Mesendoderm (in vitro differentiated cells): ENCODE measurements around the gene RNASEH2C.
A peak's percentile ranks its signal among the peaks of the same experiment; 100 is the strongest.

ENCODE experiments used
- DNase-seq: peaks from one replicate; pipeline ENCODE4 v3.0.0; 2013
- H2AK5ac ChIP-seq: 2 replicates; pipeline ENCODE4 v1.6.1; 2013; ENCODE audit warnings: low read length, inconsistent platforms
- H2BK120ac ChIP-seq: 2 replicates; pipeline ENCODE4 v1.6.1; 2013; ENCODE audit warnings: low read depth, mild to moderate bottlenecking, low read length, moderate library complexity, mixed read lengths
- H2BK15ac ChIP-seq: replicated peaks from 2 replicates; pipeline ENCODE4 v1.6.1; 2013; ENCODE audit warnings: low read depth, mild to moderate bottlenecking, moderate library complexity
- H2BK5ac ChIP-seq: 2 replicates; pipeline ENCODE4 v1.6.1; 2013; ENCODE audit warnings: low read length, inconsistent platforms
- H3K18ac ChIP-seq: 2 replicates; pipeline ENCODE4 v1.6.1; 2013; ENCODE audit warnings: mild to moderate bottlenecking, low read length, mixed read lengths
- H3K23ac ChIP-seq: one replicate; pipeline ENCODE4 v1.6.1; 2013; ENCODE audit warnings: low read length
- H3K27ac ChIP-seq: 2 replicates; pipeline ENCODE4 v1.5.1; 2013; ENCODE audit warnings: low read depth, mild to moderate bottlenecking, inconsistent platforms, low read length, moderate library complexity
- H3K27me3 ChIP-seq: 2 replicates; pipeline ENCODE4 v1.6.1; 2013; ENCODE audit warnings: low read length, control low read depth, mild to moderate bottlenecking, inconsistent platforms; ENCODE audit not compliant: insufficient read depth, poor library complexity
- H3K36me3 ChIP-seq: 2 replicates; pipeline ENCODE4 v1.6.1; 2013; ENCODE audit warnings: low read length, inconsistent platforms; ENCODE audit not compliant: control insufficient read depth, insufficient read depth
- H3K4ac ChIP-seq: one replicate; pipeline ENCODE4 v1.6.1; 2013; ENCODE audit warnings: low read depth, mild to moderate bottlenecking, low read length, moderate library complexity
- H3K4me1 ChIP-seq: 2 replicates; pipeline ENCODE4 v1.6.1; 2013; ENCODE audit warnings: low read depth, low read length, inconsistent platforms; ENCODE audit not compliant: control insufficient read depth
- H3K4me2 ChIP-seq: 2 replicates; pipeline ENCODE4 v1.6.1; 2013; ENCODE audit warnings: low read length
- H3K4me3 ChIP-seq: 2 replicates; pipeline ENCODE4 v1.5.1; 2013; ENCODE audit warnings: mild to moderate bottlenecking, low read length
- H3K56ac ChIP-seq: one replicate; pipeline ENCODE4 v1.6.1; 2013; ENCODE audit warnings: low read length
- H3K79me1 ChIP-seq: 2 replicates; pipeline ENCODE4 v1.6.1; 2013; ENCODE audit warnings: low read length, inconsistent platforms
- H3K79me2 ChIP-seq: 2 replicates; pipeline ENCODE4 v1.6.1; 2013; ENCODE audit warnings: mild to moderate bottlenecking, low read length; ENCODE audit not compliant: control insufficient read depth, insufficient read depth
- H3K9ac ChIP-seq: 2 replicates; pipeline ENCODE4 v1.6.1; 2013; ENCODE audit warnings: low read length, inconsistent platforms
- H4K5ac ChIP-seq: one replicate; pipeline ENCODE4 v1.6.1; 2013; ENCODE audit warnings: low read length
- H4K8ac ChIP-seq: one replicate; pipeline ENCODE4 v1.6.1; 2013; ENCODE audit warnings: low read depth, mild to moderate bottlenecking, control low read depth, low read length, moderate library complexity
- WGBS: extraction: QIAGEN DNeasy Blood & Tissue Kit; methylation state at CpG from one replicate; pipeline ENCODE4 v1.1.7; 2013; ENCODE audit warnings: low lambda C conversion rate, missing lambda C conversion rate; ENCODE audit not compliant: insufficient coverage; ENCODE audit errors: extremely low coverage; 5-methylcytosine and 5-hydroxymethylcytosine counted together

Gene RNASEH2C

GRCh38 chr11:65716774-65717405 is 3.7 kb downstream of the RNASEH2C start:
- Histone ChIP-seq H3K4me3 (no peak overlapping the region), H3K56ac (no peak overlapping the region), H2AK5ac (no peak overlapping the region), H3K18ac (no peak overlapping the region), H3K4me1 (no peaks in the 10 kb centered on the region), H3K79me1 (peaks cover 15% of the 10 kb centered on the region), H3K4me2 (no peak overlapping the region), H3K9ac (no peak overlapping the region), H3K27me3 (no peaks in the 10 kb centered on the region), H3K79me2 (peaks cover 9% of the 10 kb centered on the region), H4K5ac (no peak overlapping the region), H2BK15ac (no peak overlapping the region), H2BK5ac (no peak overlapping the region), H2BK120ac (no peak overlapping the region), H3K27ac (no peak overlapping the region), H3K36me3 (peaks cover 14% of the 10 kb centered on the region), H3K4ac (no peak overlapping the region), H4K8ac (no peak overlapping the region), H3K23ac (no peak overlapping the region)
- no CpG with 5 or more reads among the region's 14 CpGs for WGBS
- DNase-seq = no peak

GRCh38 chr11:65716302-65716701 is 4.3 kb downstream of the RNASEH2C start:
- H3K27ac ChIP-seq = no peak overlapping the region
- H2BK15ac ChIP-seq = no peak overlapping the region
- H3K9ac ChIP-seq = no peak overlapping the region
- no peaks in the 10 kb centered on the region for H3K27me3 ChIP-seq
- peaks cover 15% of the 10 kb centered on the region for H3K79me1 ChIP-seq
- H3K36me3 ChIP-seq = peaks cover 14% of the 10 kb centered on the region
- H4K8ac ChIP-seq = no peak overlapping the region
- no peak overlapping the region for H2AK5ac ChIP-seq
- H2BK120ac ChIP-seq = no peak overlapping the region
- no peaks in the 10 kb centered on the region for H3K4me1 ChIP-seq
- DNase-seq = no peak
- no peak overlapping the region for H3K4me3 ChIP-seq
- no CpG with 5 or more reads among the region's 7 CpGs for WGBS
- no peak overlapping the region for H3K56ac ChIP-seq
- no peak overlapping the region for H3K4me2 ChIP-seq
- H3K18ac ChIP-seq = no peak overlapping the region
- no peak overlapping the region for H2BK5ac ChIP-seq
- H3K23ac ChIP-seq = no peak overlapping the region
- peaks cover 9% of the 10 kb centered on the region for H3K79me2 ChIP-seq
- H3K4ac ChIP-seq = no peak overlapping the region
- H4K5ac ChIP-seq = no peak overlapping the region

- H3K18ac ChIP-seq = no peak overlapping the region
- no peak overlapping the region for H4K8ac ChIP-seq
- H3K23ac ChIP-seq = no peak overlapping the region
- H2BK5ac ChIP-seq = no peak overlapping the region
- H3K27me3 ChIP-seq = no peaks in the 10 kb centered on the region
- no peak overlapping the region for H3K56ac ChIP-seq
- peaks cover 10% of the 10 kb centered on the region for H3K79me1 ChIP-seq
- H3K36me3 ChIP-seq = peaks cover 14% of the 10 kb centered on the region
- H3K4ac ChIP-seq = no peak overlapping the region
- no CpG with 5 or more reads among the region's 16 CpGs for WGBS
- H3K4me3 ChIP-seq = no peak overlapping the region
- no peak for DNase-seq
- no peak overlapping the region for H3K4me2 ChIP-seq
- H3K79me2 ChIP-seq = peaks cover 6% of the 10 kb centered on the region
- no peaks in the 10 kb centered on the region for H3K4me1 ChIP-seq
- no peak overlapping the region for H2AK5ac ChIP-seq
- H2BK120ac ChIP-seq = no peak overlapping the region
- no peak overlapping the region for H2BK15ac ChIP-seq
- no peak overlapping the region for H3K27ac ChIP-seq
- H3K9ac ChIP-seq = no peak overlapping the region
- no peak overlapping the region for H4K5ac ChIP-seq
Observed at GRCh38 chr11:65714433-65714832, 6.2 kb downstream of the RNASEH2C start.

GRCh38 chr11:65713212-65713969 is 7.2 kb downstream of the RNASEH2C start:
- no peak for DNase-seq
- no peak overlapping the region for H3K56ac ChIP-seq
- no peak overlapping the region for H2AK5ac ChIP-seq
- H4K8ac ChIP-seq = no peak overlapping the region
- H3K4me2 ChIP-seq = no peak overlapping the region
- no peak overlapping the region for H2BK5ac ChIP-seq
- H3K36me3 ChIP-seq = peaks cover 12% of the 10 kb centered on the region
- H3K4me1 ChIP-seq = no peaks in the 10 kb centered on the region
- no peak overlapping the region for H3K9ac ChIP-seq
- H3K4ac ChIP-seq = no peak overlapping the region
- no peaks in the 10 kb centered on the region for H3K27me3 ChIP-seq
- WGBS = no CpG with 5 or more reads among the region's 24 CpGs
- H3K79me2 ChIP-seq = no peaks in the 10 kb centered on the region
- no peak overlapping the region for H2BK120ac ChIP-seq
- no peak overlapping the region for H3K4me3 ChIP-seq
- no peak overlapping the region for H3K23ac ChIP-seq
- H3K79me1 ChIP-seq = peaks cover 6% of the 10 kb centered on the region
- no peak overlapping the region for H3K18ac ChIP-seq
- no peak overlapping the region for H3K27ac ChIP-seq
- no peak overlapping the region for H4K5ac ChIP-seq
- no peak overlapping the region for H2BK15ac ChIP-seq

- no peaks in the 10 kb centered on the region for H3K4me1 ChIP-seq
- H3K4ac ChIP-seq = no peak overlapping the region
- peak overlapping the region; percentile 73 for H3K56ac ChIP-seq
- H3K27me3 ChIP-seq = no peaks in the 10 kb centered on the region
- H3K18ac ChIP-seq = no peak overlapping the region
- peaks cover 12% of the 10 kb centered on the region for H3K36me3 ChIP-seq
- no peak overlapping the region for H2BK120ac ChIP-seq
- H4K5ac ChIP-seq = no peak overlapping the region
- no peak overlapping the region for H2AK5ac ChIP-seq
- H2BK5ac ChIP-seq = no peak overlapping the region
- H3K79me2 ChIP-seq = no peaks in the 10 kb centered on the region
- peaks cover 6% of the 10 kb centered on the region for H3K79me1 ChIP-seq
- H3K27ac ChIP-seq = no peak overlapping the region
- H3K4me3 ChIP-seq = peak overlapping the region; percentile 41
- WGBS = no CpG with 5 or more reads among the region's 11 CpGs
- H2BK15ac ChIP-seq = no peak overlapping the region
- H3K9ac ChIP-seq = peak overlapping the region; percentile 73
- DNase-seq = no peak
- peak overlapping the region; percentile 71 for H3K4me2 ChIP-seq
- no peak overlapping the region for H4K8ac ChIP-seq
- no peak overlapping the region for H3K23ac ChIP-seq
Observed at GRCh38 chr11:65712633-65713076, 7.9 kb downstream of the RNASEH2C start.
